GM18870 (cell line): Measurements from ENCODE around the gene POLR1C.
"Not testable (repeated sequence)": the region's sequence is repeated elsewhere in the genome, so short reads cannot be mapped to it uniquely, and the experiment has no call there.

ENCODE experiments used
- ATAC-seq: cut with Tn5 transposase; IDR thresholded peaks from one replicate; pipeline ENCODE4 v1.9.1; 2021; ENCODE audit warnings: moderate library complexity; ENCODE audit not compliant: unreplicated experiment

POLR1C gene

DNA sequence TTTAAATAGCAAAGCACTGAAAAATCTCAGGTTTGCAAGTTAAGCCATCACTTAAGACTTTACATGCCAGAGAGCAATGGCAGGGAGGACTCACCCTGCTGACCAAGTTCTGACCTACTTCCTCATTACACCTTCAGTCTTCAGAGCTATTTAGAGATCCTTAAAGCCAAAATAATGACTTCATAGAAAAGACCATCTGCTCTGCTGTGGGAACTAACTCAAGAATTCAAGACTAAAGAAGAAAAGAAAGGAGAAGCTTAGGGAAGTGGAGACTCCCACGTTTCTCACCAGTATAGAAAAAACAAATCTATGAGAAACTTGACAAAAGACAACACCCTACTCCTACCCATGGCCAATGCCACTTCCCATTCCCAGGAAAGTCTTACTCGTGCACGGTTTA, 30.3 kb downstream of the POLR1C start:
- no peak for ATAC-seq

DNA sequence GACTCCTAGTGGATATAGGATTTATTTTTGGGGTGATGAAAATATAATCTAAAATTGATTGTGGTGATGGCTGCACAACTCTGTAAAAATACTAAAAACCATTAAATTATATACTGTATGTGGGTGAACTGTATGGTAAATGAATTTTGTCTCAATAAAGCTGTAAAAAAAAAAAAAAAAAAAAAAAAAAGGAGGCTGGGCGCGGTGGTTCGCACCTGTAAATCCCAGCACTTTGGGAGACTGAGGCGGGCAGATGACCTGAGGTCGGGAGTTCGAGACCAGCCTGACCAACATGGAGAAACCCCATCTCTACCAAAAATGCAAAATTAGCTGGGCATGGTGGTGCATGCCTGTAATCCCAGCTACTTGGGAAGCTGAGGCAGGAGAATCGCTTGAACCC, 40.7 kb downstream of the POLR1C start:
- not testable (repeated sequence) for ATAC-seq

DNA sequence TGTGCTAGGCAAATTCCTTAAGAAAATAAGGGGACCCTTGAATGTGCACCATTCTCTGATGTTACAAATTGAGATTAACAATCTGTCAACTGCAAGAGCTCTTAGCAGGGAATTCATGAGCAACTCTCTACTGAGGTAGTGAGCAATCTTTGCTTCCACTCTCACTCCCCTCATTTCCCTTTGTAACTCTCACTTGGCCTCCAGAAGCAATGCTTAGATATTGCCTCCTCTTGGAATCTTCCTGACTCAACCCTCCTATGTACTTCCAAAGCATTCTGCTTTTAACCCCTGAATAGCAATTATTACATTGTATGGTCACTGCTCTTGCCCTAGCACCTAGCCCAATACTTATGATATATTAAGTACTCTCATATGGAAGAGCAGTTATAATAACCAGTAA, 42.4 kb downstream of the POLR1C start:
- ATAC-seq: no peak

DNA sequence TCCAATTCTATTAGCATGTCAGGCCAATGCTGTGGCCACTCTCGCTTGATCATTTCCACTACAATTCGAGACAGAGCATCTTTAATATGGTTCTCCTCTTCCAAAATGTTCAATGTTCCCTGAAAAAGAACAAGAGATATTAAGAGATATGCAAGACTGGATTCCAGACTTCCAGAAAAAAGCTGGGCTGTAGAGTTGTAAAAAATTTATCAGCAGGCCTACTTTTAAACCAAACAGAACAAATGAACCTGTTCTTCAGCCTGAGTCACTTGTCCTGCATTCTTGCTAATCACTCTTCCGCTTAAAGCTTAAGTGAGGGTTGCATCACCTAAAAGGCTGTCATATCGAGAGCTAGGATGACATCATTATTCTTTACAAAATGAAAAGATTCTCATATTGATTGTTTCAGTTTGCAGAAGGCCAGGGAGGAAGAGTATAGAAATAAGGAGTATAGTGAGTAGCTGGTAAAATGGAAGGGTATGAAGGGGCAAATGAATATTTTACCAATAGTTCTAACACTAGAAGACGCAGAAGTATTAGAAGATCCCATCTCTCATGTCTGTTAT, 54.1 kb downstream of the POLR1C start:
- ATAC-seq: no peak
